ENCODE data around the gene COX20.

GRCh38 chr1:244836584-244836983, 1.1 kb downstream of the COX20 start:
- TF ChIP-seq POLR2A (IDR thresholded peaks at IDR 0.05; ENCODE audit: low read length): no peak
- TF ChIP-seq GATA1 (IDR thresholded peaks at IDR 0.05; ENCODE audit: low read depth, low read length): no peak
